GM20431 (cell line): ENCODE measurements around the gene CNGB1.

Experiments
- in situ Hi-C: fragments of 300-500 bp; cut with MseI, MboI; formaldehyde crosslinking; loops from one replicate; pipeline ENCODE4 v1.15.0; 2020; ENCODE audit warnings: low sequenced_read_pairs; ENCODE audit not compliant: unreplicated experiment

CNGB1 gene

DNA sequence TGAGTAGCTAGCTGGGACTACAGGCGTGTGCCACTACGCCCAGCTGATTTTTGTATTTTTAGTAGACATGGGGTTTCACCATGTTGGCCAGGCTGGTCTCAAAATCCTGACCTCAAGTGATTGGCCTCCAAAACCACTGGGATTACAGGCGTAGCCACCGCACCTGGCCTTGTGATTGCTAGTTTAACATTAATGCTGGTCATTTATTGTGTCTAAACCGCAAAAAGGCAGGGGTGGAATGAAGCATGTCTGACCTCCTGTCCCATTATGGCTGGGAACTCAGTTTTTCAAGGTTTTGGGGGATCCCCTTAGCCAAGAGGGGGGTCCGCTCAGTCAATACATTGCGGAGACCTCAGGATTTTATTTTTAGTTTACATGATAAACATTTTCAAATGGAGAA, 10.7 kb upstream of the CNGB1 start:
- in situ Hi-C loops: loop anchor here (25.0 kb wide), 1 partner anchor 394 kb away; no protein-coding TSS in a partner anchor

- in situ Hi-C loops: loop anchor here (25.0 kb wide), 1 partner anchor 392 kb away; no protein-coding TSS in a partner anchor
Observed at GRCh38 chr16:57979006-57979585, 8.2 kb upstream of the CNGB1 start.

DNA sequence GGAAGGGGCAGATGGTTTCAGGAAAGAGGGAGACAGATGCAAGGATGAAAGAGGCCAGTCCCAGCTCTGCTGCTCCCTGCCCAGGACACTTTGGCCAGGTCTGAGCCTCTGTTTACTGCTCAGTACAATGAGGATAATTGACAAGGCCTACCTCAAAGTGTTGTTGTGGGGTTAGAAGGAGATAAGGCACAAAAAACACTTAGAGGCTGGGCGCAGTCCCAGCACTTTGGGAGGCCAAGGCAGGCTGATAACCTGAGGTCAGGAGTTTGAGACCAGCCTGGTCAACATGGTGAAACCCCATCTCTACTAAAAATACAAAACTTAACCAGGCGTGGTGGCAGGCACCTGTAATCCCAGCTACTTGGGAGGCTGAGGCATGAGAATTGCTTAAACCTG, 7.1 kb upstream of the CNGB1 start:
- in situ Hi-C loops: loop anchor here (25.0 kb wide), 1 partner anchor 391 kb away; no protein-coding TSS in a partner anchor

GRCh38 chr16:57977418-57978069, 6.6 kb upstream of the CNGB1 start:
- in situ Hi-C loops: loop anchor here (25.0 kb wide), 1 partner anchor 390 kb away; no protein-coding TSS in a partner anchor

DNA sequence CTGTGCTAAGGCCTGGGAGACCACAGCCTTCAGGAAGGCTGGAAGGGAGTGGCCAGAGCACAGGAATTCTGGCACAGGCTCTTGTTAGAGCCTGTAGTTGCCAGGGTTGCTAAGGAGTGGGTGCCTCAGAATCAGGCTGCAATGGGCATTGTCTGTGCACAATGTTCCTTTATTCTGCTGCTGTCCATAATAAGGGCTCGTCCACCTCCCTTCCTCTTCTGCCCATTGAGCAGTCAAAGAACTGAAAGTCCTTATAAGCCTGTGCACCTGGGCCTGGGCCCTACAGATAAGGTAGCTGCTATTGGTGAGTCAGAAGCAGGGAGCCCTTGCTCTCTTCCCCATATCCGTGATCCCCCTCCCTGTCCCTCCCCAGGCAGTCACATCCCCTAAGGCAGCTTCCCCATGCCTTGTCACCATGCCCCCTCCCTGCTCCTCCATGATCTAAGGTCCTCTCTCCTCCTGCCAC, 5.4 kb upstream of the CNGB1 start:
- in situ Hi-C loops: loop anchor here (25.0 kb wide), 1 partner anchor 389 kb away; no protein-coding TSS in a partner anchor

GRCh38 chr16:57972306-57972705, 1.4 kb upstream of the CNGB1 start:
- in situ Hi-C loops: no loop called here

- in situ Hi-C loops: no loop called here
Observed at GRCh38 chr16:57971848-57972247, 920 bp upstream of the CNGB1 start.

DNA sequence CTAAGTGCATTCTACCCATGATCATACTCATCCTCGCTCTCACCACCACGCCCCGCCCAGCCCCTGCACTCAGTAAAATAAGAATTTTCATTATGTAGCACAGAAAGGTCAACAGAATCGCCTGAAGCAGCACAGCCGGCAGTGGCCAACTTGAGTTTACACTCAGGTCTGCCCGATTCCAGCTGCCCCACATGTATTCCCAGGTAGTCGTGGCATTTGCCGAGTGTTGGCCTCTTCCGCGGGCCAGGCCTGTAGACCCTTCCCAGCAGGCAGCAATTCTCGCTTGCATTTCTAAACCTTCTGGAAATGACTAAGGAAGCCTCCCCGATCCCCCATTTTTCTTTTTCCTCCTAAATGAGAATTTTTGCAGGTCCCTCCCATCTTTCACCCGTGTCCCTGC, 609 bp downstream of the CNGB1 start:
- in situ Hi-C loops: no loop called here

GRCh38 chr16:57969451-57970123, 1.3 kb downstream of the CNGB1 start:
- in situ Hi-C loops: no loop called here

GRCh38 chr16:57967916-57968315, 3.0 kb downstream of the CNGB1 start:
- in situ Hi-C loops: no loop called here

- in situ Hi-C loops: no loop called here
Observed at GRCh38 chr16:57966986-57967385, 3.9 kb downstream of the CNGB1 start.

DNA sequence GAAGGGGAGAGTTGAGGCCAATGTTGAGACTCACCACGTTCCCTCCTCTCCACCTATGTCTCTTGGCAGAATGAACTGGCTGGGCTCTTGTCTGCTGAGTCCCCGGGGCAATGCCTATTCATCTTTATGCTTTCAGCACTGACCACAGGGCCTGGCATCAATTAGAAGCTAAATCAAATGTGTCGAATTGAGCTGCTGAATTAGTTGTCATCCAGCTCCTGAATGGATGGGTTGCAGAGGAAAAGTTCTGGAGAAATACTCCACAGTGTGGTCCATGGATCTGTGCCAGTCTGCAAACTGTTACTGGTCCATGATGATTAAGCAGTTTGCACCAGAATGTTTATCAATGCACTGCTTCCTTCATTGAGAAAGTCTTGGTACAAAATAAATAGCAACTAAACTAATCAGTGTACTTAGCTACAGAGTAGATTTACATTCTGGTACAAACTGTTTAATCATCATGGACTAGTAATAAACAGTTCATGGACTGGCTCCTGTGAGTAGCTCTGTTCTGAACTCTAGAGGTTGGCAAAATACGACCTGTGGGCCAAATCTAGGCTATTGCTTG, 4.6 kb downstream of the CNGB1 start:
- in situ Hi-C loops: no loop called here

DNA sequence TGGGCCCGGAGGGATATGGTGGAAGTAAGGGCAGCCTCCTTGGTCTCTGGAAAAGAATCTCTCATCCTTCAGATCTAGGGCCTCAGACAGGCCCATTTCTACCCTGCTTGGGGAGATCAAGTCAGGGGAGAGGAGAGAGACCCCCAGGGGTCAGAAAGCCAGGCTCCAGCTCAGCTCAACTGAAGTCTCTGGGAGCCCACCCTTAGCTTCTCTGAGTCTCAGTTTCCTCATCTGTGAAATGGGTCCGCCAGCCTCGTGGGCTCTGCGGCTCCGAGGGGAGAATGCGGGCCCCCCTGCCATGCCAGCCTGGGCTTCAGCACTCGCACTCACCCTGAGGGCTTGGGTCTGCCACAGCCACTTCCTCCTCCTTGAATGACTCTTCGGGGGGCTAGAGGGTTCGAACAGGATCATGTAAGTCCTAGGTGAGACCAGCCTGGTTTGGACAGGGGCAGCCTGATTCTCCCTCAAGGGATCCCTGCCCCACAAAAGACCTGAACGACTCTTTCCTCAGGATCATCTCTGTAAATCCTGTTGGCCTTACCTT, 6.7 kb downstream of the CNGB1 start:
- in situ Hi-C loops: no loop called here

- in situ Hi-C loops: no loop called here
Observed at GRCh38 chr16:57962756-57963155, 8.2 kb downstream of the CNGB1 start.

GRCh38 chr16:57962046-57962445, 8.9 kb downstream of the CNGB1 start:
- in situ Hi-C loops: no loop called here

- in situ Hi-C loops: no loop called here
Observed at GRCh38 chr16:57961538-57961937, 9.4 kb downstream of the CNGB1 start.

- in situ Hi-C loops: no loop called here
Observed at GRCh38 chr16:57960826-57961472, 10.0 kb downstream of the CNGB1 start.

- in situ Hi-C loops: no loop called here
Observed at GRCh38 chr16:57960310-57960709, 10.6 kb downstream of the CNGB1 start.

GRCh38 chr16:57959804-57960203, 11.1 kb downstream of the CNGB1 start:
- in situ Hi-C loops: no loop called here

GRCh38 chr16:57959121-57959520, 11.8 kb downstream of the CNGB1 start:
- in situ Hi-C loops: no loop called here
